SH-SY5Y (cell line): ENCODE data around the gene PCA3.

ENCODE experiments used
- GATA2 ChIP-seq: IDR thresholded peaks from 2 replicates; pipeline ENCODE4 v1.6.1; 2011; ENCODE audit warnings: mild to moderate bottlenecking, low read depth, low read length
- GATA3 ChIP-seq: IDR thresholded peaks from 2 replicates; pipeline ENCODE4 v1.6.1; 2011; ENCODE audit warnings: low read depth, mild to moderate bottlenecking, low read length, moderate library complexity

DNA sequence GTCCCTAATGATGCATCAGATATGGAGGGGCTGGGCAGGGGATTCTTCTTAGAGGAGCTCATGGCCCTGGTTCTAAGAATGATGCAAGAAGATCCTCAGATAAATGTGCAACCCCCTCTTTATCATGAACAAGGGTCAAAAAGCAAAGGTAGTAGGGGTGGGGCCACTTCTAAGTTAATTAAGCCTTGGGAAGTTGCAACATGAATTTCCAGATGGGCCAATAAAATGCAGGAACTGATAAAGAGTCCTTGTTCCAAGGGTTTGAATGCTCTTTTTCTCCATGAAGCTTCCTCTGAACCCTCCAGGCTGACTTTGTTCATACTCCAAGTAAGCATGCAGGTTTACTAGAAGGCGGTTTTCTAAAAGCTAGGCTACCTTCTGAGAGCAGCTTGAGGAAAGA lies 25.6 kb downstream of the PCA3 start:
- TF ChIP-seq GATA2: no peak
- TF ChIP-seq GATA3: no peak
